CD14-positive monocyte (primary cell): ENCODE measurements around the gene OXSR1. TPM values are rescaled to one million over a fixed set of nuclear protein-coding genes. Genes with fewer than 3 reads are reported as not detected.

ENCODE experiments used
- DNase-seq, 3 donors: peaks; one replicate each; pipeline ENCODE4 v3.0.0-alpha.2; 2011 to 2022
- H2AFZ ChIP-seq: 2 replicates; pipeline ENCODE4 v1.6.0; 2012; ENCODE audit warnings: mild to moderate bottlenecking, low read depth, low read length, inconsistent platforms; ENCODE audit not compliant: insufficient read depth, poor library complexity, severe bottlenecking
- H3K27ac ChIP-seq, 2 donors: 1 replicate in 1 of 2; 2 replicates in 1 of 2; pipeline ENCODE4 v1.5.1; 2012 to 2013; ENCODE audit warnings: low read length in 2 of 2, control low read depth in 1 of 2, inconsistent platforms in 1 of 2, low read depth in 1 of 2, mild to moderate bottlenecking in 1 of 2
- H3K27me3 ChIP-seq, 2 donors: one replicate each; pipeline versions ENCODE4 v1.6.0 to v1.6.1; 2011 to 2013; ENCODE audit warnings: low read length in 2 of 2; ENCODE audit not compliant: control insufficient read depth in 2 of 2, insufficient read depth in 2 of 2
- H3K36me3 ChIP-seq, 2 donors: replicated peaks in 1 of 2; 1 replicate in 1 of 2; 2 replicates in 1 of 2; pipeline versions ENCODE4 v1.5.1 to v1.6.1; 2012 to 2013; ENCODE audit warnings: low read length in 2 of 2, control low read depth in 1 of 2, inconsistent platforms in 1 of 2, mild to moderate bottlenecking in 1 of 2; ENCODE audit not compliant: insufficient read depth in 2 of 2, control insufficient read depth in 1 of 2
- H3K4me1 ChIP-seq, 2 donors: 1 replicate in 1 of 2; 2 replicates in 1 of 2; pipeline versions ENCODE4 v1.5.1 to v1.6.1; 2012 to 2013; ENCODE audit warnings: low read length in 2 of 2, control low read depth in 1 of 2, inconsistent platforms in 1 of 2, mild to moderate bottlenecking in 1 of 2, moderate library complexity in 1 of 2; ENCODE audit not compliant: insufficient read depth in 2 of 2, control insufficient read depth in 1 of 2
- H3K4me2 ChIP-seq: replicated peaks from 2 replicates; pipeline ENCODE3; 2012; ENCODE audit warnings: low read length, moderate library complexity, mild to moderate bottlenecking; ENCODE audit not compliant: poor library complexity, severe bottlenecking; ENCODE audit errors: extremely low read depth
- H3K4me3 ChIP-seq, 3 experiments: fragments of 200-600 bp in 1 of 3; sonication (generic) in 1 of 3; replicated peaks in 1 of 3; 1 replicate in 2 of 3; 2 replicates in 1 of 3; pipeline ENCODE4 v1.5.1; 2011 to 2013; ENCODE audit warnings: low read length in 3 of 3, mild to moderate bottlenecking in 3 of 3, control low read depth in 2 of 3, low read depth in 2 of 3, inconsistent platforms in 1 of 3, moderate library complexity in 1 of 3
- H3K79me2 ChIP-seq: 2 replicates; pipeline ENCODE4 v1.6.0; 2012; ENCODE audit warnings: mild to moderate bottlenecking, control low read depth, inconsistent platforms, low read length, moderate library complexity; ENCODE audit not compliant: insufficient read depth
- H3K9ac ChIP-seq: 2 replicates; pipeline ENCODE4 v1.6.0; 2017; ENCODE audit warnings: low read length, mild to moderate bottlenecking; ENCODE audit not compliant: insufficient read depth, poor library complexity, severe bottlenecking
- H3K9me3 ChIP-seq, 2 donors: replicated peaks in 1 of 2; 1 replicate in 1 of 2; 2 replicates in 1 of 2; pipeline versions ENCODE4 v1.5.1 to v1.6.1; 2012 to 2013; ENCODE audit warnings: low read length in 2 of 2, control low read depth in 1 of 2; ENCODE audit not compliant: control insufficient read depth in 1 of 2, insufficient read depth in 1 of 2
- H4K20me1 ChIP-seq: 2 replicates; pipeline ENCODE4 v1.6.0; 2012; ENCODE audit warnings: mild to moderate bottlenecking, low read length, control low read depth, moderate library complexity; ENCODE audit not compliant: insufficient read depth
- H3K27ac Mint-ChIP-seq, 7 donors: one replicate each; pipeline ENCODE4 v1.8.0; 2020; ENCODE audit warnings: mild to moderate bottlenecking in 7 of 7, mixed read lengths in 7 of 7, moderate library complexity in 6 of 7, inconsistent platforms in 2 of 7
- H3K27me3 Mint-ChIP-seq, 3 donors: one replicate each; pipeline ENCODE4 v1.8.0; 2021 to 2022; ENCODE audit warnings: low read depth in 3 of 3, mild to moderate bottlenecking in 3 of 3, mixed read lengths in 3 of 3, moderate library complexity in 3 of 3, inconsistent platforms in 1 of 3
- H3K36me3 Mint-ChIP-seq, 2 donors: one replicate each; pipeline ENCODE4 v1.8.0; 2020; ENCODE audit warnings: mixed read lengths in 2 of 2, inconsistent platforms in 1 of 2, mild to moderate bottlenecking in 1 of 2
- H3K4me1 Mint-ChIP-seq: one replicate; pipeline ENCODE4 v1.8.0; 2020; ENCODE audit warnings: mild to moderate bottlenecking, mixed read lengths
- H3K4me3 Mint-ChIP-seq, 2 donors: one replicate each; pipeline ENCODE4 v1.8.0; 2020; ENCODE audit warnings: mild to moderate bottlenecking in 2 of 2, mixed read lengths in 2 of 2, moderate library complexity in 1 of 2
- H3K9me3 Mint-ChIP-seq, 7 donors: one replicate each; pipeline ENCODE4 v1.8.0; 2020 to 2022; ENCODE audit warnings: mixed read lengths in 7 of 7, mild to moderate bottlenecking in 6 of 7, moderate library complexity in 6 of 7, inconsistent platforms in 2 of 7
- CTCF ChIP-seq: fragments of 200-600 bp; IDR thresholded peaks from one replicate; pipeline ENCODE4 v1.8.0; 2022; ENCODE audit warnings: antibody characterized with exemption, mild to moderate bottlenecking
- WGBS: methylation state at CpG from one replicate; pipeline ENCODE4 v1.1.5; 2013; ENCODE audit warnings: missing lambda C conversion rate; ENCODE audit not compliant: insufficient coverage; 5-methylcytosine and 5-hydroxymethylcytosine counted together
- intact Hi-C, 2 donors: fragments of 100-400 bp; cut with micrococcal nuclease; formaldehyde crosslinking; loops; one replicate each; pipeline versions ENCODE4 v1.15.0 to v1.15.1; 2023
- polyA plus RNA-seq, 3 donors: library from polyadenylated mRNA; depleted of rRNA in 1 of 3; unstranded in 2 of 3; stranded (reverse) in 1 of 3; fragments of 300-500 nt in 2 of 3; fragments of >200 nt in 1 of 3; fragmentation: Illumina TruSeq in 2 of 3; gene quantifications; 1 replicate in 2 of 3; 2 replicates in 1 of 3; pipeline ENCODE4 v1.2.3, GENCODE V29; 2012 to 2021

Gene OXSR1
- polyA plus RNA-seq, 3 donors = 9.4 to 20.3 (median 12.3) TPM

- peak overlapping the region in 1 of 7 donors; percentile 76 for H3K27ac Mint-ChIP-seq
- no peak overlapping the region for H2AFZ ChIP-seq
- H3K9ac ChIP-seq = no peak overlapping the region
- no peaks in the 10 kb centered on the region for H4K20me1 ChIP-seq
- no peak overlapping the region for H3K4me2 ChIP-seq
- no peaks in the 10 kb centered on the region for H3K9me3 ChIP-seq
- no peaks in the 10 kb centered on the region for H3K27me3 ChIP-seq
- H3K4me1 ChIP-seq = no peaks in the 10 kb centered on the region
- no peaks in the 10 kb centered on the region for H3K9me3 Mint-ChIP-seq
- no peak overlapping the region for H3K4me3 ChIP-seq
- peaks cover 3% of the 10 kb centered on the region for H3K4me1 Mint-ChIP-seq
- no peaks in the 10 kb centered on the region for H3K27me3 Mint-ChIP-seq
- no peak for TF ChIP-seq CTCF
- intact Hi-C loops = no loop called here
- H3K36me3 ChIP-seq = peaks cover 65 to 75% of the 10 kb centered on the region in 2 donors
- peaks cover 74 to 78% of the 10 kb centered on the region in 2 donors for H3K36me3 Mint-ChIP-seq
- H3K4me3 Mint-ChIP-seq = no peak overlapping the region
- WGBS = 100% methylated on average over 1 of the region's 4 CpGs
- no peaks in the 10 kb centered on the region for H3K79me2 ChIP-seq
- DNase-seq = no peak
- H3K27ac ChIP-seq = no peak overlapping the region
Observed at GRCh38 chr3:38253704-38254103, 88.4 kb downstream of the OXSR1 start.

DNA sequence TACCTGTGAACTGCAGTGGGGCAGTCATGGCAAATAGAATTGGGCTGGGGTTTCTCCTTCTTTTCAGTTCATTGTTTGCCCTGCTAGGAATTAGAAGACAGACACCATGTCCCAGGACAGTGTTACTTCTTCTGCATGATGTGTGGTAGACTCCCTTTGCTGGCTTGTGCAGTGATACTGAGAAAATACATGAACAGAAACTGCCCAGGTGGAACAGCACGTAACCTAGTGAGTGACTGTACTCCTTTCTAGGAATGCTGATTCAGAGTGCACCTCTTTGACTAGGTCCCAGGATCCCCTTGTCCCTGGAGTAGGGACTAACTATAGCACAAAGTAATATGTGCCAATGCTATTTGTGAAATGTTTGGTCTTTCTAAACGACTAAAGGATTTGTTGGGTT, 89.5 kb downstream of the OXSR1 start:
- WGBS = 100% methylated on average over 1 of the region's 2 CpGs
- peaks cover 53 to 63% of the 10 kb centered on the region in 2 donors for H3K36me3 ChIP-seq
- DNase-seq = no peak
- no peak overlapping the region for H3K4me3 ChIP-seq
- H3K4me1 ChIP-seq = no peaks in the 10 kb centered on the region
- H3K9me3 ChIP-seq = no peaks in the 10 kb centered on the region
- no peaks in the 10 kb centered on the region for H3K27me3 ChIP-seq
- no peak overlapping the region for H3K9ac ChIP-seq
- H3K4me1 Mint-ChIP-seq = peaks cover 3% of the 10 kb centered on the region
- intact Hi-C loops = no loop called here
- no peak overlapping the region for H3K4me2 ChIP-seq
- no peak overlapping the region for H3K4me3 Mint-ChIP-seq
- no peaks in the 10 kb centered on the region for H3K79me2 ChIP-seq
- no peaks in the 10 kb centered on the region for H3K9me3 Mint-ChIP-seq
- peaks cover 64 to 68% of the 10 kb centered on the region in 2 donors for H3K36me3 Mint-ChIP-seq
- no peaks in the 10 kb centered on the region for H4K20me1 ChIP-seq
- no peak overlapping the region for H3K27ac ChIP-seq
- no peak for TF ChIP-seq CTCF
- H3K27me3 Mint-ChIP-seq = no peaks in the 10 kb centered on the region
- no peak overlapping the region for H3K27ac Mint-ChIP-seq
- no peak overlapping the region for H2AFZ ChIP-seq
